ENCODE data around the gene C12orf75. TPM values are rescaled to one million over a fixed set of nuclear protein-coding genes. Genes with fewer than 3 reads are reported as not detected.

C12orf75 gene
- total and polyA plus RNA-seq, 2 of the 13 experiments (the other 11 are each of a cell fraction or from before 2014, with no cell fraction given) = 16.1 to 19.8 TPM

DNA sequence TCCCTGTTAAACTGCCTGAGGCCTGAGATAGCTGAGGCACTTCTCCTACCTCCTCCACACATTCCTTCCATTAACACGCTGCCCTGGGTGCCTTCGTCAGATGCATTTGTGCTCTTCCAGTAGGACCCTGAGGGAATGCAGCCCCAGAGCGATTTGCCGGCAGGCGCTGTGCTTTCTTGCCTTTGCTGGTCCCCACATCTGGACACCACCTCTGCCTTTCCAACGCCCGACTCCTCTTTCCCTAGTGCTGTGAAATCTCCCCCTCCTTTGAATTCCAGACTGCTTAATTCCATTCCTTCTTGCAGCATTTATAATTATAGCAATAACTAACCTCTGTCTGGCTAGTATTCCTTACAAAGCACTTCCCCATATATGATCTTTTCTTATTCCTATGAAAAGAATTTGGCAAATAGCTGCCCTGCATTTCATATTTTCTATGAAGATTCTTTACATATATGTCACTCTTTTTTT lies 88.4 kb downstream of the C12orf75 start:
- in situ Hi-C loops (cut with HindIII; ENCODE audit: extremely low pct_ligation_motif_present, low pct_unique_long_range_greater_than_20kb) (no loop called here), intact Hi-C loops (cut with micrococcal nuclease; ENCODE audit: unreplicated experiment) (no loop called here)
- H4K20me1 ChIP-seq (ENCODE audit: insufficient read depth, low read length) = no peaks in the 10 kb centered on the region
- no TSS peak for BruUV-seq (replicated peaks)
- H2AFZ ChIP-seq (ENCODE audit: low read length) = no peak overlapping the region
- ChIA-PET CTCF (ENCODE audit: low intra/inter-chr PET ratio, low total read pairs) (no interaction called here), POLR2A (no interaction called here)
- no peaks in the 10 kb centered on the region for H3K27me3 ChIP-seq (ENCODE audit: control insufficient read depth in 1 of 2, insufficient read depth in 2 of 2, low read length in 2 of 2)
- TF ChIP-seq ZBTB3 (CRISPR knock-in tag; IDR thresholded peaks at IDR 0.05; ENCODE audit: borderline replicate concordance, low read depth) (no peak), ZNF331 (CRISPR knock-in tag; IDR thresholded peaks at IDR 0.05) (no peak), PPARG (CRISPR knock-in tag; conservative IDR thresholded peaks at IDR 0.05) (no peak), ZFP62 (CRISPR knock-in tag; IDR thresholded peaks at IDR 0.05) (no peak)
- TF ChIP-seq, protein P1, sequence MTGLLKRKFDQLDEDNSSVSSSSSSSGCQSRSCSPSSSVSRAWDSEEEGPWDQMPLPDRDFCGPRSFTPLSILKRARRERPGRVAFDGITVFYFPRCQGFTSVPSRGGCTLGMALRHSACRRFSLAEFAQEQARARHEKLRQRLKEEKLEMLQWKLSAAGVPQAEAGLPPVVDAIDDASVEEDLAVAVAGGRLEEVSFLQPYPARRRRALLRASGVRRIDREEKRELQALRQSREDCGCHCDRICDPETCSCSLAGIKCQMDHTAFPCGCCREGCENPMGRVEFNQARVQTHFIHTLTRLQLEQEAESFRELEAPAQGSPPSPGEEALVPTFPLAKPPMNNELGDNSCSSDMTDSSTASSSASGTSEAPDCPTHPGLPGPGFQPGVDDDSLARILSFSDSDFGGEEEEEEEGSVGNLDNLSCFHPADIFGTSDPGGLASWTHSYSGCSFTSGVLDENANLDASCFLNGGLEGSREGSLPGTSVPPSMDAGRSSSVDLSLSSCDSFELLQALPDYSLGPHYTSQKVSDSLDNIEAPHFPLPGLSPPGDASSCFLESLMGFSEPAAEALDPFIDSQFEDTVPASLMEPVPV (CRISPR knock-in tag; IDR thresholded peaks at IDR 0.05) = no peak
- TF ChIP-seq, protein P2, sequence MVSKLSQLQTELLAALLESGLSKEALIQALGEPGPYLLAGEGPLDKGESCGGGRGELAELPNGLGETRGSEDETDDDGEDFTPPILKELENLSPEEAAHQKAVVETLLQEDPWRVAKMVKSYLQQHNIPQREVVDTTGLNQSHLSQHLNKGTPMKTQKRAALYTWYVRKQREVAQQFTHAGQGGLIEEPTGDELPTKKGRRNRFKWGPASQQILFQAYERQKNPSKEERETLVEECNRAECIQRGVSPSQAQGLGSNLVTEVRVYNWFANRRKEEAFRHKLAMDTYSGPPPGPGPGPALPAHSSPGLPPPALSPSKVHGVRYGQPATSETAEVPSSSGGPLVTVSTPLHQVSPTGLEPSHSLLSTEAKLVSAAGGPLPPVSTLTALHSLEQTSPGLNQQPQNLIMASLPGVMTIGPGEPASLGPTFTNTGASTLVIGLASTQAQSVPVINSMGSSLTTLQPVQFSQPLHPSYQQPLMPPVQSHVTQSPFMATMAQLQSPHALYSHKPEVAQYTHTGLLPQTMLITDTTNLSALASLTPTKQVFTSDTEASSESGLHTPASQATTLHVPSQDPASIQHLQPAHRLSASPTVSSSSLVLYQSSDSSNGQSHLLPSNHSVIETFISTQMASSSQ (IDR thresholded peaks at IDR 0.05; ENCODE audit: low read depth) = no peak
- TF ChIP-seq, protein P2 (CRISPR knock-in tag; IDR thresholded peaks at IDR 0.05; ENCODE audit: borderline replicate concordance) = no peak
- TF ChIP-seq, protein P3, sequence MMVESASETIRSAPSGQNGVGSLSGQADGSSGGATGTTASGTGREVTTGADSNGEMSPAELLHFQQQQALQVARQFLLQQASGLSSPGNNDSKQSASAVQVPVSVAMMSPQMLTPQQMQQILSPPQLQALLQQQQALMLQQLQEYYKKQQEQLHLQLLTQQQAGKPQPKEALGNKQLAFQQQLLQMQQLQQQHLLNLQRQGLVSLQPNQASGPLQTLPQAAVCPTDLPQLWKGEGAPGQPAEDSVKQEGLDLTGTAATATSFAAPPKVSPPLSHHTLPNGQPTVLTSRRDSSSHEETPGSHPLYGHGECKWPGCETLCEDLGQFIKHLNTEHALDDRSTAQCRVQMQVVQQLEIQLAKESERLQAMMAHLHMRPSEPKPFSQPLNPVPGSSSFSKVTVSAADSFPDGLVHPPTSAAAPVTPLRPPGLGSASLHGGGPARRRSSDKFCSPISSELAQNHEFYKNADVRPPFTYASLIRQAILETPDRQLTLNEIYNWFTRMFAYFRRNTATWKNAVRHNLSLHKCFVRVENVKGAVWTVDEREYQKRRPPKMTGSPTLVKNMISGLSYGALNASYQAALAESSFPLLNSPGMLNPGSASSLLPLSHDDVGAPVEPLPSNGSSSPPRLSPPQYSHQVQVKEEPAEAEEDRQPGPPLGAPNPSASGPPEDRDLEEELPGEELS (CRISPR knock-in tag; IDR thresholded peaks at IDR 0.05) = no peak
- ATAC-seq (no peak), DNase-seq (ENCODE audit: low spot score) (no peak), FAIRE-seq (no peak)
- 32% methylated on average over 7 of the region's 7 CpGs for WGBS (ENCODE audit: low lambda C conversion rate)
- H3K4me2 ChIP-seq (ENCODE audit: low read depth, low read length) = no peak overlapping the region
- no peak overlapping the region for H3K4me3 ChIP-seq (replicated peaks in 1 of 3; ENCODE audit: insufficient read depth in 1 of 3, low read depth in 2 of 3, low read length in 3 of 3)
- no peaks in the 10 kb centered on the region for H3K9me3 ChIP-seq (ENCODE audit: low read length)
- H3K36me3 ChIP-seq (replicated peaks in 1 of 2; ENCODE audit: control insufficient read depth in 1 of 2, insufficient read depth in 2 of 2, low read length in 2 of 2) = no peaks in the 10 kb centered on the region
- no peak overlapping the region for H3K9ac ChIP-seq (ENCODE audit: insufficient read depth, low read depth, low read length)
- no peaks in the 10 kb centered on the region for H3K4me1 ChIP-seq (ENCODE audit: insufficient read depth, low read length)
- no peak overlapping the region for H3K27ac ChIP-seq (ENCODE audit: extremely low read length, insufficient read depth, low read length)
- H3K79me2 ChIP-seq (ENCODE audit: insufficient read depth, low read length) = no peaks in the 10 kb centered on the region

Data from HepG2 (cell line).